GM18499 (cell line): ENCODE data around the gene ADGRD2.

ENCODE experiments used
- ATAC-seq: cut with Tn5 transposase; IDR thresholded peaks from one replicate; pipeline ENCODE4 v1.9.1; 2021; ENCODE audit warnings: moderate number of reproducible peaks; ENCODE audit not compliant: insufficient read depth, unreplicated experiment

Gene ADGRD2

DNA sequence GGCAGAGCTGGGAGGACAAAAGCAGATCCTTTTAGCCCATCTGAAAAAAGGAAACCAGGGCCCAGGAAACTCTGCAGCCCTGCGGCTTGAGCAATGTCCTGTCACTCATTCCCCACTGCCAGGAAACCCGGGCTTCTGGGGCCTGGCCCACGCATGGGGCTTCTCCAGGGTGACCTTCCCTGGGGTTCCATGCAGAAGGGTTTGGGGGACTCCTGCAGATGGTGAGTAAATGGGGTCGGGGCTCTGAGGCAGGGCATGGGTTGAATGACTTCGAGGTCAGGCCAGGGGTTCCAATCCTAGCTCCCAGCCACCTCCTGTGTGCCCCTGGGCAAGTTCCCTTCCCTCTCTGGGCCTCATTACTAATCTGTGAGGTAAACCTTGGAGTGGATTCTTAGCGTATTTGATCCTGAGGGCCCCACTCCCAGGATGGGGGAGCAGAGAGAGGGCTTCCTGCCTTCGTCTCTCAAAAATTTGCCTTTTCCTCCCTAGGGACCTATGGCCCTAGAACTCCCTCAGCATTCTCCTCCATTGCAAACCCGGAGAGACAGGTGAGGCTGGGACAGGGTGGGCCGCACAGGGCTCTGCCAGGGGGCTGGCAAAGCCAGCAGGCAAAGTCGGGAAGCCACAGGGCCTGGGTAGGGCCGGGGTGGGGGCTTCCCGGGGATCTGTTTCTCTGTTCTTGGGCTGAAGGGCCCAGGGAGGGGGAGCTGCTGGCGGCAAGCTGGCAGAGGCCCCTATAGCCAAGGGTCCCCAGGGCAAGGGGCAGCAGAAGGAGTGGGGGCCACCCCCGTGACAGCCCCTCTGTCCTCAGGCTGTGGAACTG lies 25.8 kb downstream of the ADGRD2 start:
- ATAC-seq: no peak

DNA sequence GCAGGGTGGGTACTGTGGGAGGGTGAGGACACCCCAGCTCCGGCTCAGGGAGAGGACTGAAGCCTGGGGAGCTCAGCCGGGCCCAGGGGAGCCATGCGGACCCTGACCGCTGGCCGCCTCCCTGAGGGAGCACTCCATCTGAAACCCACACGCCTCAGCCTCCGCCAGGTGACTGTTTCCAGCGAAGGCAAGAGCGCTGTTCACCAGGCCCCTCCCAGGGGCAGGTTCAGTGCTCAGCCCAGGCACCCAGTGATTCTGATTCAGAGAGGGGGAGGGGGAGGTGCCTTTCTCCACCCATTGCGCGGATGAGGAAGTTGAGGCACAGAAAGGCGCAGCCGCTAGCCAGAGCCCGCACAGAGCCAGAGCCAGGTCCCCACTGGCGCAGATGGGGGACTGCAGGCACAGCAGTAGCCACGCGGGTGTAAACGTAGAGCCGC lies 27.0 kb downstream of the ADGRD2 start:
- no peak for ATAC-seq

DNA sequence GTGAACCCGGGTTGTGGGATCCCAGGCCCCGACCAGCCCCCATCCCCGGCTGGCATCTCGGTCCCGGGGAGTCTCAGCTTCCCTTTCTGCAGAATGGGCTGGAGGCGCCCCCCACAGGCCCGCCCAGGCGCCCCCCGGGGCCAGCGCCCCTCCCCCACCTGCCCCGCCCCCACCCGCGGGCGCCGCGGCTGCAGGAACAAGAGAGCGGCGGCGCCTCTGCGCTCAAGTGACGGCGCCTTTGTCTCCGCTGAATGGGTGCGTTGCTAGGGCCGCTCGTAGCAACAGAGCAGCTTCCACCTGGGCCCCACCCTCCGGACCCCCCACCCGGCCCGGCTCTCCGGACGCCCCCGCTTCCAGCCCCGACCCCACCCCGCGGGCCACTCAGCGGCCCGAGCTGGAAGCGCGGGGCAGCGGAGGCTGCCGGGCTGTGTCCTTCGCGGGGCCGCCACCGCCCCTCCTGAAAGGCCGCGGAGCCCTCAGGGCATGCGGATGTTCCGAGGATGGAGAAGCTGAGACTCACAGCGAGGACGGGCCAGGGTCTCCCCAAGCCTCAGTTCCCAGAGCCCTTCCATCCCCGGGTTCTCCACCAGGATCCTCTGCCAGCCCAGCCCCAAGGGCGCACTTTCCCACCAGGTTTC lies 27.5 kb downstream of the ADGRD2 start:
- ATAC-seq: no peak

DNA sequence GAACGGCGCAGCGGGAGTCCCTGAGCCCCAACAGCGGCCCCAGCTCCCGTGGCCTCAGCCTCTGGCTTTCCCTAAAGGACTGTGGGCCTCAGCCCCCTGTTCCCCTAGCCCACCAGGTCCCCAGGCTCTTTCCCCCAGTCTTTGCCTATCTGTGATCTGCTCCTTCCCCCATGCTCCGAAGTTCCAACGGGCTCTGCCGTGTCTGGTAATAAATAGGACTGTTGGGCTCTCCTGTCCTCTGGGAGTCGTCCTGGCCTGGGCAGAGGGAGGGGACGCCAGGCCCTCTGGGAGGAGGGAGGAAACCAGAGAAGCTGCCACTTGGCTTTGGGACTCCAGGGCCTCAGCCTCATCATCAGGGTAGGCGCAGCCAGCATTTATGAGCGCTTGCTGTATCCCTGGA lies 28.1 kb downstream of the ADGRD2 start:
- ATAC-seq: no peak

DNA sequence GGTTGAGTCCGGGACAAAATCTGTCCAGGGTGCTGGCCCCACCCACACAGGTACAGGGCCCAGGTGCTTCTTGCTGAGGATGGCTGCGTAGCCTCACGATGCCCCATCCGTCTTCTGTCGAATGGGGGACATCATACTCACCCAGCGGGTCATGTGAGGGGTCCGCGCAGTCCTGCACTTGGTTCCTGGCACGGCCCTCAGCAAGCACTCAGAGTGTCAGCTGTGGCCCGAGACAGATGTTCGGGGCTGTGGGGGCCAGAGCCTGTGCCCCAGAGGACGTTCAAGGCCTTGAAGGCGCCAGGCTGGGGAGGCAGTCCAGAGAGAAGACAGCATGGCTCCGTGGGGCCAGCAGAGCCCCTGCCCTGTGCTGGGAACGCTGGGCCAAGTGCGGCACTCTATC lies 29.1 kb downstream of the ADGRD2 start:
- no peak for ATAC-seq

DNA sequence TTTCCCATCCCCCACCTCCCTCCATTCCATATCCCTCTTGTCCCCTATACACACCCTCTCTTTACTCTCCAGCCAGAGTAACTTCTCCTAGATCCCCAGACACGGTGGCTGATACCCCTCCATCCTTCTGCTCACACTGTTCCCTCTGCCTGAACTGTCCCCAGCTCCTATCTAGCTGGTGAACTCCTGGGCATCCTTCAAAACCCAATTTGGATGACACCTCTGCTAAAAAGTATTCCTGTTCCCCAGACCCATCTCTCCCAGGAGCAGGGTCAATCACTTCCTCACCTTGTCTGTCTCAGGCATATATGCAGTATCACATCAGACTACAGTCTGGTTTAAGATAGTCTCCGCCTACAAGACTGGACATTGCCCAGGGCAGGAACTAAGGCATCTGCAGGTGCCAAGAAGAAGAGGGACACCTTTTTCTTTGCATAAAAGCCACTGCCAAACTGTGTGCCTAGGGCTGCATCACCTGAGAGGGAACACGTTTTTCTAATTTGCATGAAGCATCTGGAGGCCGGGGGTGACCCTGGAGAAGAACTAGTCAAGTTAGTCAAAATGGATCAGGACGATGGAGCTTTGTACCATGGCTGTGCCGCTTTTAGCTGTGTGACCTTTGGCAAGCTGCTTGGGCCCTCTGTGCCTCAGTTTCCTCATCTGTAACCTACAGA lies 29.8 kb downstream of the ADGRD2 start:
- ATAC-seq: no peak

DNA sequence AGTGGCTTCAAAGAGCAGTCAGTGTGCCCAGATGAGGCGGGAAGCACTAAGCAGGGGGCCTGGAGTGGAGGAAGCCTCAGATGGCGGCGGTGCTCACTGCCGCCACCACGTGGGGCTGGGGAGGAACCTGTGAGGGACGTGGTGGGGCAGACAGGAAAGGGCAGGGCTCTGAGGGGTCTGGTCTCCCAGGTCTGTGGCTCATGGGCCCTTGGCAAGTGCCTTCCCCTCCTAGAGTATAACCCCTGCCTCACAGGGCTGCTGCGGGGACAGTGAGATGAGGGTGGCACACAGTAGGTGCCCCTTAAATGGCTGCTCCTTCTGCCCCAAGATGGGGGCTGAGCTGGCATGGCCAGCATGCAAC lies 30.4 kb downstream of the ADGRD2 start:
- no peak for ATAC-seq

DNA sequence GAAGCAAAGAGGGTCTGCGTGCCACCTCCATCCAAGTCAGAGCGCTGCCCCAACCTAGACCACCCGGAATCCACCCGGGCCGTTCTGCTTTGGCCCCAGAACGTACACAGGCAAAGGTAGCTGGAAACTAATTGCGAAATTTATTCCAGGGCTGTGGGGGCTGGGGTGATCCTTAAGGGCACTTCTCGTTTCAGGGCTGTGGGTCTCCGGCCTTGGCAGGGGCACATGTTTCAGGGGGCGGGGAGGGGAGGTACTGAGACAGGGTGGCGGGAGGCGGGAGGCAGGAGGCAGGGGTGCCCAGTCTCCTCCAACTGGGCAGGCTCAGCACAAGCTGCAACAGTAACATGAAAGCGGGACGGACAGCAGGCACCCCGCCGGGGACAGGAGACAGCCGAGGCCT lies 30.9 kb downstream of the ADGRD2 start:
- no peak for ATAC-seq

DNA sequence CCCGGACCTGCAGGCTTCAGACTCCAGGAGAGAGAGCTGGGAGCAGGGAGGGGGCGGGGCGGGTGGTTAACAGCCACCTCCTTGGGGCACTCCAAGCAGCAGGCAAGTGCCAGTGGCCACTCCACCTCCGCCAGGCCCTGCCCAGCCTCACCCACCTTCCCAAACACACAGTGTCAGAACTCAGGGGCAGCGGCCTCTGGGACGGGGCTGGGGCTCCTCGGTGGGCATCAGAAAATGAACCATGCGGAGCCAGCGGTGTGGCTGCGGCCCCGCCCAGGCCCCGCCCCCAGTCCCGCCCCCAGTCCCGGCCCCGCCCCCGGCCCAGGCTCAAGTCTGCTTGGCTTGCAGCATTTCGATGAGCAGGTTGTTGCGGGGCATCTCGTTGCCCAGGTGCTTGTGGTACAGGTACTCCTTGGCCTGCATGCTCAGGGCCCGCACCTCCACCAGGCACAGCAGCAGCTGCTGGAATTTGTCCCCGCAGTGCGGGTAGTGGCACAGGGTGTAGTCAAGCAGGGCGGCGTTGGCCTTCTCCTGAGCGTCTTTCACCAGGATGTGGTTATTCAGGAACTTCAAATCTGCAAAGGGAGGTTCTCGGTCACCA lies 32.3 kb downstream of the ADGRD2 start:
- no peak for ATAC-seq

DNA sequence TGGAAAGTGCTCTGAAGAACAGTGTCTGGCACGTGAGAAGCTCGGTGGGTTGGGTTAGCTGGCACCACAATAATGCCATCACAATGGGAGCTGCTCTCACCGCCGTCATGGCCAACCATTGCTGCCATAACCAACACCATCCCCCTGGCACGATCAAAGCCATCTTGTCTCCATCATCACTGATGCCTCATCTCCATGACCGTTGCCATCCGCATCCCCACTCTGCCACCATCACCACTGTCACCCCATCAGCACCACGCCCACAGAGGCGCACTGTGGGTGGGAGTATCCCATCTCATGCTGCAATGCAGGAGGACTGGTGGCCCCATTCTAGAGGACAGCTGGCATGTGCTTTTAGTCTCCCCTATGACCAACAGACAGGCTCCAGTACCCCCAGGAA lies 33.2 kb downstream of the ADGRD2 start:
- ATAC-seq: no peak

DNA sequence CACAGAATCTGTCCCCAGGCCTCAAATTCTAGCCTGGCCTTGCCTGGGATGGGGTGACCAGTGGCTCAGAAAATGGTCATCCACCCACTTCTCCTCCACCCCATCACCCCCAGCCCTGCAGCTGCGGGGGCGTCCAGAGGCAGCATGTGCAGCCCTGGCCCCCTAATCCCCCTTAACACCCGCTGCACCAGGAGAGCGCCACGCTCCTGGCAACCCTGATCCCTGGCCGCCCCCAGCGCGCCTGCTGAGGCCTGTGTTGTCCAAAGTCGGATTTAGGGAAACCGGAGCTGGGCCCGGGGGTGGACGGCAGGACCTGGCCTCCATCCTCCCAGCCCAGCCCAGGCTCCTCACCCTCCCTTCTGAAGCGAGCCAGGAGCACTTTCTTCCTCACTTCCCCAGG lies 35.0 kb downstream of the ADGRD2 start:
- no peak for ATAC-seq

DNA sequence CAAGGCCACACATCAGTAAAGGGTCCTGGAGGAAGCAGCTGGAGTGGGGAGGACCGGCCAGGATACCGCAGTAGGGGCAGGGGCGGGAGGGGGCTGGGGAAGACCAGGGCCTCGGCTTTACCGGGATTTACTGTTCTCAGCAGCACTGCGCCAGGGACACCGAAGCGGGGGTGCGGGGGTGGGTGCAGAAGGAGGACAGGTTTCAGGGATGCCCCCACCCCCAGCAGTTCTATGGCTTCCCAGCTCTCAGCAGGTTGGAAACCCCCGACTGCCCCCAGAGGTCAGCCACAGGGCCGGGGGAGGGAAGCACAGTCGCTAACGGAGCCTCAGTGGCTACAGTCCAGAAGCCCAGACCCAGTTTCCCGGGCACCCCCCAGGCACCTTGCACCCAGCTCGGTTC lies 35.7 kb downstream of the ADGRD2 start:
- ATAC-seq: no peak

DNA sequence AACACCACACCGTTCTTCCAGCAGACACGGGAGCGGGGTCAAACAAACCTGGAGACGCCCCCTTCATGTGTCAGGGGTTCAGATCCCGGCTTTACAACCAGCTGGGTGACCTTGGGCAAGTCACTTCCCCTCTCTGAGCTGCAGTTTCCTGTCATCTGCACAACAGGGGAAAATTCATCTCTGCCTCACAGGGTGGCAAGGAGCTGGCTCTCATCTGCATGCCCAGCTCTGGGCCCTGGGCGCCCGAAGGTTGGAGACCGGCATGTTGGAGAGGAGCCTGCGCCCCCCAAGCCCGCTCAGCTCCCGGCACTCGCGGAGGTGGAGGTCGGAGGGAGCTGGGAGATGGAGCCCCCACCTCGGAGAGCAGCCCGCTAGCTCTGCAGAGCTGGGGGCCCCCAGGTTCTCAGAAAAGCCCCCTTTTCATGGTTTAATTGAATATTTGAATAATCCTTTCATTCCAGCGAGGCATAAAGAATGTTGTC lies 36.6 kb downstream of the ADGRD2 start:
- no peak for ATAC-seq

DNA sequence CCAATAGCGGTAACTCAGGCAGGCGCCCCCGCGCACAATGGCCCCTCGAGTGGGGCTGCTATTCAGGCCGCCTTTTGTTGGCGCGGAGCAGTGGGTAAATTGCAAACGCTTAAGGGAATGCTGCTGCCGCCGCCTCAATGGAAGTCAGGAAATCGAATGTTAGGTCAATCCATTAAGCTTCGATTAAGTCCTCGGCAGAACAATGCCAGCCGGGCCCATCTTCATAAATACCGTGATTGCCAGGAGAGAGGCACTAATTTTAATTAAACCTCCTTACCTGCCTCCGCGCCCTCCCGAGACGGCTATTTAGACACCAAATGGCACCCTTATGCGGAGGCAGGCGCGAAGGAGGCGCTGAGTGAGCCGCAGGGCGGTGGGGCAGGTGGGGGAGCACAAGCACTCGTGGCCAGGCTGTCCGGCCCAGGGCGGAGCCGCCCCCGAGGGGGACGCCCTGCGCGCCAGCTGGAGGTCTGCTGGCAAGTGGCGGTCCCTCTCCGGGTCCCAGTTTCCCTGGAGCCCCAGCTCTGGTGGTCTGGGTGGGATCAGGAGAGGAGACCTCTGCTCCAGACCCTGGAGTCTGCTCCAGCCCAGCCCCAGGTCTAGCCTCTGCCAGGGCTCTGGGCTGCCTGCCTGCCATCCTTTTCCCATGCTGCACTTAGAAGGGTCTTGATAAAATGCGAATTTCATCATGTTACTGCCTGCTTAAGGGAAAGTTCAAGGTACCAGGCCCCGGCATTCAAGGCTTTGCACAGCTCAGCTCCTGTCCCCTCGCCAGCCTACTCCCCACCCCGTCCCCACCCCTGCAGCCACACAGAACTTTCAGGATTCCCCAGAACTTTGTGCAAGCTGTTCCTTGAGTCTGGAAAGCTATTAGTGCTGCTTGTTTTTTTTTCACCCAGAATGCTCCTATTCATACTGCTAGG lies 37.3 kb downstream of the ADGRD2 start:
- ATAC-seq: no peak

DNA sequence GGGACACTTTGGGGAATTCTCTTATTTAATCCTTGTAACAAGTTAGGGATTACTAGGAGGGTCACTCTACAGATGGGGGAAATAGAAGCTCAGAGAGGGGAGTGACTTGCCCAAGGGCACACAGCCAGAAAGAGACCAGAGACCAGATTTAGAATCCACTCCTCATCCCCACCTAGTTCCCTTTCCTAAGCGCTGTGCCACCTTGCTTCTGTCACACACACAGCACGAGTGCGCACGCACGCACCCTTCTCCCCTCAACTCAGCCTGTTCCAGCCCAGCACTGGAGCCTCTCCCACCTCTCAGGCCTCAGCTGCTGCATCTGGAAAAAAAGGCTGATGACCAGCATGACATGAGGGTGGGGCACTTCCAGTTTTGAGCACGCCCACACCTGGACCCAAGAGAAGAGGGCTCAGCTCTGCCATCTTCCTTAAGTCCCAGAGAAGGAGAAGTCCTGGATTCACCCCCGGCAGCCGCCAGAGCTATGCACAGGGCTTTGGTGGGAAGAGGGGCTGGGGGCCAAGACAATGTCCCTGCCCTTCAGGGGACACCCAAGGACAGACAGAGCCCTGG lies 38.5 kb downstream of the ADGRD2 start:
- no peak for ATAC-seq

DNA sequence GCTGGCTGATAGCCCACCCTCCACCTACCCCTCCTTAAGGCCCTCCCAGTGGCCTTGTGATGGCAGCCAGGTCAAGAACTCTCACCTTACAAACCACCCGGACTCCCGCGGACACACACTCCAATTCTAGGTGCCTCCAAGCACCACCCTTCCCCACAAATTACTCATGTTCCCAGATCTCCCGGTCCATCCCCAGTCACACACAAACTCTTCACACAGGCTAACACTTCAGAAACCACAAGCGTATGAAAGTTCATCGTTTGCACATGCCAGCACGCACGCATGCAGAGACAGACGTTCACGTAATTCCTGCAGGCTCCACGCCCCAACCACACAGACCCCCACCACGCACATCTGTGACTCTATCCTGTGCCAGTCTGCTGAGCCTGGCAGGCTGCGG lies 39.0 kb downstream of the ADGRD2 start:
- ATAC-seq: no peak

DNA sequence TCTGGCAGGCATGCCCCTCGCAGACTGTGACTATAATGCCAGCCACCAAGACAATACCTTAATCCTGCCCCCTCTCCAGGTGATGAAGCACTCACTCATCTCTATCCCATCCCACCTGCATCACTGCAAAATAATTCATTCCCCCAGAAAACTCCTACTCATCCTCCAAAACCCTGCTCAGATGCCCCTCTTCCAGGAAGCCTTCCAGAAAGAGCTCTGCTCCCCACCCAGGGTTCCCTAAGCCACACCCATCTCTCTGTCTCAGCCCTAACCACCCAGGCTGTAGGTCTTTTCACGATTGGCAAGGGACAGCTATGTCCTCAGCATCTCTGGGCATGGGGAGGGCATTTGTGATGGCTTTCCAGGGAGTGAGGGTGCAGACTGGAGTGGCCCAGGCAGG lies 39.8 kb downstream of the ADGRD2 start:
- no peak for ATAC-seq

DNA sequence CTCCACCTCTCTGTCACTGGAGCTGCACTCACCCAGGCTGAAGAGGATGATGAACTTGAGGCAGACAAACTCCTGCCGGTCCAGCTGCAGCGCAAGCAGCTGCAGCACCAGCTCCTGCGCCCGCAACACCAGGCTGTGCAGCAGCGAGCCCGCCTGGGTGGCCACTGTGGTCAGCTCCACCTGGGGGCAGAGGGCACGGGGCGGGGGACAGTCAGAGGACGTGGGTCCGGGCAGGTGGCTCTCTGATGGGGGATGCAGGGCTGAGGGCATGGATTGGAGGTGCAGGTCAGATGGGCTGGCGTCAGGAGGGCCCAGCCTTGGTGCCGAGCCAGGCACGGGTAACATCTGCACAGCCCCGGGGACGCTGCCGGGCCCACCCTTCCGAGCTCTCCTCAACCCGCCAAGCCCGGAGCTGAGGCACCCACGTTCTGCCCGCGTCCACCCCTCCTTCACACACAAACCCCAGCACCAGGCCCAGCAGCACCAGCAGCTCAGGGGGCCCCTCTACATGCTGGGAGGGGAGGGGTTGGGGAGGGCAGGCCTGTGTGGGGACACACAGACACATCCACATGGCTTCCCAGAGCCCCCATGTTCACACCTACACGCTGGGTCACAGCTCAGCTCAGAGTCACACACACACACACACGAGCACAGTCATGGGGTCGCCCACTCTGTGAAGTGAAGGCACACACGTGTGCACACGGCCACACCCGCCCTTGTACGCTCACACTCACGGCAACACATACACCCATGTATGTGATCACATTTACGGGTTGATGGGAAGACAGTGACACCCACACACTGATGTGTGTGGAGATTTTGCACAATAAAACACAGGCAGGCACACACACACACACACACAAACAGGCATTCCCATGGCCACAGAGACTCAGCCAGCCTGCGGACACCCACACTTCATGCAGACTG lies 41.1 kb downstream of the ADGRD2 start:
- ATAC-seq: no peak

DNA sequence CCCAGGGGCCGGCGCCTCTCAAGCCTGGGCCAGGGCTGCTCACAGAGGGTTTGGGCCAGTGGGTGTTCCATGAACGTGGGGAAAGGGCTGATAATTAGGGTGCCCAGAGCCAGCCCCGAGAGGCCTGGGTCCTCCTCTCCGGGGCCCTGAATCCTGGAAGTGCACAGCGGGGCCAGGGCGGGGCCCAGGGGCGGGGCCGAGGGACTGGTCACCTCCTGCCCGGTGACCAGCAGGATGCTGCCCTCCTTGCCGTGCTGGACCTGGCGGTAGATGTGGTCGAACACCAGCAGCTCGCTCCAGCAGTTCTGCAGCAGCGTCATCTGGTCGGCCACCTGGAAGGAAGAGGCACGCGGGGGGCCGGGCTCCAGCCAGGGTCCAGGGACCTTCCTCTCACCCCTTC lies 42.6 kb downstream of the ADGRD2 start:
- ATAC-seq: no peak
